ENCODE results near the gene USP44. TPM values are rescaled to one million over a fixed set of nuclear protein-coding genes. Genes with fewer than 3 reads are reported as not detected.

The USP44 gene
- total RNA-seq, 5 donors from 2014 or later (not counting 1 experiment from before 2014, with no cell fraction given): 2.9 to 12.2 (median 5.9) TPM

GRCh38 chr12:95549392-95550084, 1.7 kb downstream of the USP44 start:
- Histone ChIP-seq H3K36me3 (ENCODE audit: control insufficient read depth in 2 of 2, extremely low read depth in 1 of 2, insufficient read depth in 1 of 2, low read length in 1 of 2) (no peaks in the 10 kb centered on the region), H3K27ac (ENCODE audit: low read length) (peak overlapping the region; percentile 90), H3K9me3 (no peaks in the 10 kb centered on the region), H3K4me3 (ENCODE audit: control insufficient read depth in 1 of 2, extremely low read depth in 1 of 2, low read length in 1 of 2) (peak overlapping the region; percentile 71 to 94), H3K4me1 (ENCODE audit: control insufficient read depth in 1 of 2, extremely low read depth in 1 of 2, insufficient read depth in 2 of 2, low read length in 2 of 2) (peaks cover 24 to 39% of the 10 kb centered on the region in 2 experiments), H3K27me3 (replicated peaks in 1 of 2; ENCODE audit: control insufficient read depth in 2 of 2, extremely low read depth in 1 of 2, insufficient read depth in 2 of 2, low read length in 1 of 2) (peaks cover 3% of the 10 kb centered on the region in 2 experiments)
- CTCF ChIA-PET: interaction anchor here in 1 of 2 donors (1.1 kb wide), 1 partner anchor 15 kb away, joined by 3 read pairs; no protein-coding TSS in a partner anchor
- POLR2A ChIA-PET: interaction anchor here in 1 of 2 donors (0.6 kb wide), 1 partner anchor 137 kb away, joined by 3 read pairs; no protein-coding TSS in a partner anchor
- H3K27me3 Mint-ChIP-seq: peaks cover 0 to 10% of the 10 kb centered on the region in 2 donors
- WGBS (ENCODE audit: insufficient coverage): 79% methylated on average over 2 of the region's 12 CpGs
- peak overlapping the region; percentile 79 to 87 for H3K27ac Mint-ChIP-seq
- peak overlapping the region; percentile 84 to 90 (median 87) for H3K4me3 Mint-ChIP-seq
- H3K9me3 Mint-ChIP-seq: peaks cover 0 to 3% (median 0%) of the 10 kb centered on the region in 3 donors
- ATAC-seq (replicated peaks in 1 of 4) (no peak), DNase-seq (no peak)
- no peaks in the 10 kb centered on the region for H3K36me3 Mint-ChIP-seq
- H3K4me1 Mint-ChIP-seq: peaks cover 66 to 68% (median 68%) of the 10 kb centered on the region in 3 donors

DNA sequence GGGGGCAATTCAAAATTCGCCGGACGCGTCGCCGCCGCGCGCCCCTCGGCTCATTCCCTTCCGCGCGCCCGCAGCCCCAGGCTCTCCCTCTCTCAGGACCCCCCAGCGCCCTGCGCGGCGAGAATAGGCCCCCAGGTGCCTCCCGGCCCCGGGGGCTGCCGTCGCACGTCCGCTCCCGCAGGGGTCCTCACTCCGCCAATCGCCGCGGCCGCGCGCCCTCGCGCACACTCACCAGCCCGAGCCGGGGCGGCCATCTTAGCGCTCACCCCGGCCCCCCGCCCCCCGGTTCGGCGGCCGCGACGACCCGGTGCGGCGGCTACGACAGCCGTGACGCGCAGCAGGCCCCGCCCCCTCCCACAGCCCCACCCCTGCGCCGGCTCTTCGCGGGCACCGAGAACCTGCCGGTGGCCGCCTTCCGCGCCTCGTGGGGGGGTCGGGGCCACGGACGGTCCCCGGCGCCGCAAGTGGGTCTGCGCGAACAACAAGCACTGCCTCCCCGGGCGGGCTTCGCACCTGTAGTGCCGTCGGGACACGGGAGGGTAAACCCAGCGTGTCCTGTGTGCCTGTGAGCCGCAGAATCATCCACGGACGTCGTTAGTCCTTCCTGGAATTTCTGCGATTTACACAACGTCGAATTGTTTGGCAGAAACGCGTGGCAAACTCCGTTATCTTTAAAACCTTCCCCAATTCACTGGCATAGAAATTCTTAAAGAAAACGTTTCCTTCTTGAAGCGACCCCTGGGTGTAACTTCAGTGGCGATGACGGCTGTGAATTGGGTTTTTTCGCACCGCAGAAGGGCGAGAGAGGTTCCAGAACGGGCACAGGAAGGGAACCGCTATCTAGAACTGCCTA, 2.5 kb downstream of the USP44 start:
- no peaks in the 10 kb centered on the region for H3K36me3 Mint-ChIP-seq
- H3K4me3 ChIP-seq (ENCODE audit: control insufficient read depth in 1 of 2, extremely low read depth in 1 of 2, low read length in 1 of 2): peak overlapping the region; percentile 71 to 94
- H3K27me3 ChIP-seq (replicated peaks in 1 of 2; ENCODE audit: control insufficient read depth in 2 of 2, extremely low read depth in 1 of 2, insufficient read depth in 2 of 2, low read length in 1 of 2): peaks cover 3% of the 10 kb centered on the region in 2 experiments
- peaks cover 0 to 3% (median 0%) of the 10 kb centered on the region in 3 donors for H3K9me3 Mint-ChIP-seq
- peak overlapping the region; percentile 79 to 87 for H3K27ac Mint-ChIP-seq
- DNase-seq: peak; percentile 33 to 84 (median 61)
- H3K27me3 Mint-ChIP-seq: peaks cover 0 to 10% of the 10 kb centered on the region in 2 donors
- ChIA-PET POLR2A (no interaction called here), CTCF (interaction anchor here in 1 of 2 donors (2.0 kb wide), 1 partner anchor 14 kb away, joined by 10 read pairs; no protein-coding TSS in a partner anchor)
- peak overlapping the region; percentile 90 for H3K27ac ChIP-seq (ENCODE audit: low read length)
- H3K4me1 ChIP-seq (ENCODE audit: control insufficient read depth in 1 of 2, extremely low read depth in 1 of 2, insufficient read depth in 2 of 2, low read length in 2 of 2): peaks cover 24 to 33% of the 10 kb centered on the region in 2 experiments
- H3K9me3 ChIP-seq: no peaks in the 10 kb centered on the region
- 6% methylated on average over 79 of the region's 98 CpGs for WGBS (ENCODE audit: insufficient coverage)
- H3K36me3 ChIP-seq (ENCODE audit: control insufficient read depth in 2 of 2, extremely low read depth in 1 of 2, insufficient read depth in 1 of 2, low read length in 1 of 2): no peaks in the 10 kb centered on the region
- H3K4me1 Mint-ChIP-seq: peaks cover 59 to 61% (median 61%) of the 10 kb centered on the region in 3 donors
- H3K4me3 Mint-ChIP-seq: peak overlapping the region; percentile 87 to 90 (median 90)
- ATAC-seq (replicated peaks in 1 of 4): peak; percentile 82 to 88 (median 85)

DNA sequence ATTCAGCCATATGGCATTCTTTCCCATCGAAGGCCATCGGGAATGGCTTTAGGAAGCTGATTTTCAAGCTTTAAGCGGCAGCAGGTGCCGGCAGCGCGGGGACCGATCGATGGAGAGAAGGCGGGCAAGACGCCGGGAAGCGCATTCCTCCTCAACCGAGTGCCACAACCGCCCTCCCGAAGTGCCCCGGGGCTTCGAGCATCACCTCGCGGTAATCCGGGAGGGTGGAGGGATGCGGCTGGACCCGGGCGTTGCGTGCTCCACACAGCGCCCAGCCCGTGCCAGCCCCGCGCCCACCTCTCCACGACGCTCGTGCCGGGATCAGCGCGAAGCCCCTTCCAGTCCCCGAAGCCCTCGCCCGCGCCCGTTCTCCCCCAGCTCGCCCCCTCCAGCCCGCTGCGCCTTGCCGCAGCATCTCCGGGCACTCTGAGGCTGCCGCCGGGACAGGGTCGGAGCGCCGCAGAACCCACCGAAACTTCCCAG, 3.2 kb downstream of the USP44 start:
- Mint-ChIP-seq H3K4me1 (peaks cover 54% of the 10 kb centered on the region in 3 donors), H3K36me3 (no peaks in the 10 kb centered on the region), H3K27me3 (peaks cover 0 to 10% of the 10 kb centered on the region in 2 donors), H3K9me3 (peaks cover 0 to 3% (median 0%) of the 10 kb centered on the region in 3 donors), H3K27ac (peak overlapping the region; percentile 85 to 89), H3K4me3 (peak overlapping the region; percentile 87 to 90 (median 90))
- H3K36me3 ChIP-seq (ENCODE audit: control insufficient read depth in 2 of 2, extremely low read depth in 1 of 2, insufficient read depth in 1 of 2, low read length in 1 of 2): no peaks in the 10 kb centered on the region
- WGBS (ENCODE audit: insufficient coverage): 2% methylated on average over 49 of the region's 50 CpGs
- CTCF ChIA-PET: interaction anchor here in 1 of 2 donors (2.0 kb wide), 1 partner anchor 13 kb away, joined by 10 read pairs; no protein-coding TSS in a partner anchor
- DNase-seq (peak in 25 of 35 experiments; percentile 0 to 41 (median 9)), ATAC-seq (replicated peaks in 1 of 4) (peak; percentile 29 to 43 (median 38))
- peak overlapping the region; percentile 68 for H3K27ac ChIP-seq (ENCODE audit: low read length)
- H3K4me1 ChIP-seq (ENCODE audit: control insufficient read depth in 1 of 2, extremely low read depth in 1 of 2, insufficient read depth in 2 of 2, low read length in 2 of 2): peaks cover 21 to 28% of the 10 kb centered on the region in 2 experiments
- POLR2A ChIA-PET: interaction anchor here in 1 of 2 donors (0.8 to 0.9 kb wide), 2 partner anchors 9 to 16 kb away, joined by 3 to 4 read pairs; no protein-coding TSS in a partner anchor
- no peaks in the 10 kb centered on the region for H3K9me3 ChIP-seq
- H3K27me3 ChIP-seq (replicated peaks in 1 of 2; ENCODE audit: control insufficient read depth in 2 of 2, extremely low read depth in 1 of 2, insufficient read depth in 2 of 2, low read length in 1 of 2): peaks cover 3% of the 10 kb centered on the region in 2 experiments
- peak overlapping the region; percentile 71 to 94 for H3K4me3 ChIP-seq (ENCODE audit: control insufficient read depth in 1 of 2, extremely low read depth in 1 of 2, low read length in 1 of 2)

DNA sequence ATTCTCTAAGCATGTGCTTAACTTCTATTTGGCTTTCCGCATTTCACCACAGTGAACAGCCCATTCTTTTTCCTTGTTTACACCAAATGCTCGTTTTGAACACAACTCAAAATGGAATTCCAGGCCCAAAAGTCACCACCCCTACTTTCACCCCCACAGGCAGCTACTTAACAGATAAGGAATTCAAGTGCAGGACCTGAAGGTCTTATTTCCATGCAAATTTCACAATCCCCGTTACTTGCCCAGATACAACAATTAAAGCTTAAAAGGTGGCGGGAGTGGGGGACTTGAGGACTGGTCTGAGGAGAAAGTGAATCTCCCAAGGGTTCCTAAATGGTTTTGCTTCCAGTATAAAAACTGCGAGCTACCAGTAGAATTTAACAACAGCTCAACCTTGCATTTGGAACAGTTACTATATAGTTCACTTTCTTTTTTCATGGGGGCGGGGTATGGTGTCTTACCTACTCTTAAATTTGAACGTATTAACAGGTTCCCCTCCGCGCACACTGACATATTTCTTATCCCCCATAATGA, 3.7 kb downstream of the USP44 start:
- ATAC-seq (replicated peaks in 1 of 4) (peak in 3 of 4 experiments; percentile 14 to 29 (median 25)), DNase-seq (peak in 3 of 35 experiments; percentile 10 to 38 (median 16))
- H3K4me1 Mint-ChIP-seq: peaks cover 49 to 52% (median 51%) of the 10 kb centered on the region in 3 donors
- peak overlapping the region; percentile 68 for H3K27ac ChIP-seq (ENCODE audit: low read length)
- no peaks in the 10 kb centered on the region for H3K36me3 ChIP-seq (ENCODE audit: control insufficient read depth in 2 of 2, extremely low read depth in 1 of 2, insufficient read depth in 1 of 2, low read length in 1 of 2)
- peaks cover 0 to 3% (median 0%) of the 10 kb centered on the region in 3 donors for H3K9me3 Mint-ChIP-seq
- peaks cover 18 to 25% of the 10 kb centered on the region in 2 experiments for H3K4me1 ChIP-seq (ENCODE audit: control insufficient read depth in 1 of 2, extremely low read depth in 1 of 2, insufficient read depth in 2 of 2, low read length in 2 of 2)
- 50% methylated on average over 1 of the region's 9 CpGs for WGBS (ENCODE audit: insufficient coverage)
- ChIA-PET CTCF (interaction anchor here (0.6 to 2.0 kb wide), 2 partner anchors 13 kb away, joined by 3 to 10 read pairs; no protein-coding TSS in a partner anchor), POLR2A (interaction anchor here in 1 of 2 donors (0.6 to 0.9 kb wide), 3 partner anchors 8 to 81 kb away, joined by 3 to 4 read pairs (median 3); no protein-coding TSS in a partner anchor)
- peaks cover 3% of the 10 kb centered on the region in 2 experiments for H3K27me3 ChIP-seq (replicated peaks in 1 of 2; ENCODE audit: control insufficient read depth in 2 of 2, extremely low read depth in 1 of 2, insufficient read depth in 2 of 2, low read length in 1 of 2)
- H3K27ac Mint-ChIP-seq: peak overlapping the region; percentile 85 to 89
- peak overlapping the region; percentile 71 to 94 for H3K4me3 ChIP-seq (ENCODE audit: control insufficient read depth in 1 of 2, extremely low read depth in 1 of 2, low read length in 1 of 2)
- no peaks in the 10 kb centered on the region for H3K9me3 ChIP-seq
- H3K27me3 Mint-ChIP-seq: peaks cover 0 to 10% of the 10 kb centered on the region in 2 donors
- peak overlapping the region; percentile 87 to 90 (median 90) for H3K4me3 Mint-ChIP-seq
- no peaks in the 10 kb centered on the region for H3K36me3 Mint-ChIP-seq

GRCh38 chr12:95546491-95546813, 4.8 kb downstream of the USP44 start:
- Histone ChIP-seq H3K27me3 (replicated peaks in 1 of 2; ENCODE audit: control insufficient read depth in 2 of 2, extremely low read depth in 1 of 2, insufficient read depth in 2 of 2, low read length in 1 of 2) (peaks cover 3% of the 10 kb centered on the region in 2 experiments), H3K4me1 (ENCODE audit: control insufficient read depth in 1 of 2, extremely low read depth in 1 of 2, insufficient read depth in 2 of 2, low read length in 2 of 2) (peaks cover 18 to 19% of the 10 kb centered on the region in 2 experiments), H3K9me3 (no peaks in the 10 kb centered on the region), H3K4me3 (ENCODE audit: control insufficient read depth in 1 of 2, extremely low read depth in 1 of 2, low read length in 1 of 2) (no peak overlapping the region), H3K36me3 (ENCODE audit: control insufficient read depth in 2 of 2, extremely low read depth in 1 of 2, insufficient read depth in 1 of 2, low read length in 1 of 2) (no peaks in the 10 kb centered on the region), H3K27ac (ENCODE audit: low read length) (no peak overlapping the region)
- WGBS (ENCODE audit: insufficient coverage): 89% methylated on average over 3 of the region's 9 CpGs
- Mint-ChIP-seq H3K9me3 (peaks cover 0 to 3% (median 0%) of the 10 kb centered on the region in 3 donors), H3K27me3 (peaks cover 0 to 10% of the 10 kb centered on the region in 2 donors), H3K36me3 (no peaks in the 10 kb centered on the region), H3K4me1 (peaks cover 37 to 42% (median 41%) of the 10 kb centered on the region in 3 donors), H3K27ac (peak overlapping the region in 1 of 2 donors; percentile 35), H3K4me3 (peak overlapping the region in 1 of 3 donors; percentile 90)
- CTCF ChIA-PET: interaction anchor here in 1 of 2 donors (0.6 to 2.0 kb wide), 3 partner anchors 12 to 14 kb away, joined by 3 to 10 read pairs (median 4); no protein-coding TSS in a partner anchor
- ATAC-seq (replicated peaks in 1 of 4) (no peak), DNase-seq (no peak)
- POLR2A ChIA-PET: no interaction called here
